Calu3 (cell line): ENCODE data around the gene CSRP3. TPM values are rescaled to one million over a fixed set of nuclear protein-coding genes. Genes with fewer than 3 reads are reported as not detected.

Experiments
- BruUV-seq: library from RNA; stranded (reverse); fragments of 400-500 nt; replicated peaks from 2 replicates; lab custom pipeline; 2021; lab: Mats Ljungman, UMichigan
- CTCF ChIA-PET: fragments of 300-600 bp; sonication (Branson Sonifier 250); formaldehyde crosslinking; loops from one replicate; lab custom pipeline; 2022; ENCODE audit warnings: antibody characterized with exemption; lab: Charles Lee
- DNase-seq: peaks from one replicate; pipeline ENCODE4 v3.0.0; 2022
- H3K27ac Mint-ChIP-seq: one replicate; pipeline ENCODE4 v1.8.0; 2022; ENCODE audit warnings: mixed read lengths; ENCODE audit not compliant: unreplicated experiment
- H3K27me3 Mint-ChIP-seq: one replicate; pipeline ENCODE4 v1.8.0; 2022; ENCODE audit warnings: mixed read lengths; ENCODE audit not compliant: unreplicated experiment
- H3K36me3 Mint-ChIP-seq: one replicate; pipeline ENCODE4 v1.8.0; 2022; ENCODE audit warnings: mild to moderate bottlenecking, moderate library complexity, mixed read lengths; ENCODE audit not compliant: insufficient read depth, unreplicated experiment
- H3K4me1 Mint-ChIP-seq: one replicate; pipeline ENCODE4 v1.8.0; 2022; ENCODE audit warnings: mild to moderate bottlenecking, low read depth, mixed read lengths; ENCODE audit not compliant: unreplicated experiment
- H3K4me3 Mint-ChIP-seq: one replicate; pipeline ENCODE4 v1.8.0; 2022; ENCODE audit warnings: mild to moderate bottlenecking, low read depth, moderate library complexity, mixed read lengths; ENCODE audit not compliant: unreplicated experiment
- H3K9me3 Mint-ChIP-seq: one replicate; pipeline ENCODE4 v1.8.0; 2022; ENCODE audit warnings: low read depth, mixed read lengths; ENCODE audit not compliant: unreplicated experiment
- CTCF ChIP-seq: fragments of 200-600 bp; IDR thresholded peaks from one replicate; pipeline ENCODE4 v1.8.0; 2022; ENCODE audit warnings: antibody characterized with exemption; ENCODE audit not compliant: unreplicated experiment
- intact Hi-C: fragments of 100-400 bp; cut with micrococcal nuclease; formaldehyde crosslinking; loops from one replicate; pipeline ENCODE4 v1.10.0; 2022; ENCODE audit not compliant: unreplicated experiment
- total RNA-seq: library from RNA; stranded (reverse); gene quantifications from 2 replicates; pipeline ENCODE4 v1.2.3, GENCODE V29; 2022

Gene CSRP3
- total RNA-seq, 1 experiment from 2014 or later, result not detected

DNA sequence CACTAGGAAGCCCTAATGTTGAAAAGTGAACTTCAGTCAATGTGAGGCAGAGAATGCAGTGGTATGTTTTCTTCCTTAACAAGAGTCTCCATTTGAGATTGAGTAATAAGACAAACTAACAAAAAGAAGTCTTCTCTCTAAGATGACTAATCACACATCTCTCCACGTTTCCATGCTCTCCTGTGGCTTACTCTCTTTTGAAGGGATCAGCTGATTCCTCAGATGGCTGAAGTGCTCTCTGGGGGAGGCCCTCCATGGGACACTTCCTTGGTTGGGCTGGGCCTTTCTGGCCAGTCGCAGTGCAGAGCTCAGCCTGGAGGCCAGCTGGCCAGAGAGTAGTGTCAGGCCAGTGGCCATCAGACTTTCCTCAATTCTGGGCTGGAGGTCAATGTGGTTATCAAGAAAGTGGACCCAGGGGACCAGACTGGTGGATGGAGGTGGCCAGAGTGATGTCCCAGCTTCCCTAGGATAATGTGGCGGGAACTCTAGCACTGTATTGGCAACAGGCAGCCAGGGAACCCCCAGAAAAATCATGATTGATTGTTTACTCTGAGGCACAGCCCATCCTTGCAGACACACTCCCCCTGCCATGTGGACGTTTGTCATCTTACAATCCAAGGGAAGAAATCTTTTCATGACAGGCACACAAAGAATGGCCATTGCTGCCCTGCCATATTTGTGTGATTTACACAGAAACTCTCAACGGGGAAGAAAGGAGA, 14.5 kb downstream of the CSRP3 start:
- H3K4me3 Mint-ChIP-seq, result no peak overlapping the region
- no peaks in the 10 kb centered on the region for H3K36me3 Mint-ChIP-seq
- no peaks in the 10 kb centered on the region for H3K27me3 Mint-ChIP-seq
- H3K27ac Mint-ChIP-seq, result no peak overlapping the region
- CTCF ChIA-PET, result no interaction called here
- no peaks in the 10 kb centered on the region for H3K4me1 Mint-ChIP-seq
- no peak for DNase-seq
- TF ChIP-seq CTCF, result no peak
- BruUV-seq, result no TSS peak
- intact Hi-C loops, result no loop called here
- no peaks in the 10 kb centered on the region for H3K9me3 Mint-ChIP-seq

DNA sequence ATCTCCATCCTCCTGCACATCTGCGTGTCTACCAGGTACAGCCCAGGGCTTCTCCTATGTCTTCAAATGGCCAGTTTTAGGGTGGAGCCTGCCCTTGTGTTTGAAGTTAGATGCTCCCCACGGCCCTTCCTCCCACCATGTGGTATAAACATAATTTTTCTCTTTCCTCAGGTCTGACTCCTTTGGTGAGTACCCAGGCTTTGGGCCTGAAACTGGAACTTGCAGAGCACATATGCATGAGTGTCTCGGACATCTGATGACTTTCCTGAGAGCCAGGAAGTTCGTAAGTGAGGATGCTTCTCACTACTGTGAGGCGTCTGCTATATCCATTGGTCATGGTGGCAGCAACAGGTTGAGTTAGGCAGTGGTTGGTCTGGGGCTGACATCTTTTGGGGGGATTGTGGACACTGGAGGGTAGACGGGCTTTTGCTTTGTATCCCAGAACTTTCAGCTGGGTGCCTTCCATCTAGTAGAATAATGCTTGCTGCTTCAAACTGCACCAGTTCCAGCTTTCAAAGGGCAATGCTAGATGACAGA, 16.2 kb downstream of the CSRP3 start:
- Mint-ChIP-seq H3K4me1 (no peaks in the 10 kb centered on the region), H3K27ac (no peak overlapping the region), H3K36me3 (no peaks in the 10 kb centered on the region), H3K9me3 (no peaks in the 10 kb centered on the region), H3K27me3 (no peaks in the 10 kb centered on the region), H3K4me3 (no peak overlapping the region)
- TF ChIP-seq CTCF, result no peak
- intact Hi-C loops, result no loop called here
- CTCF ChIA-PET, result no interaction called here
- no peak for DNase-seq
- no TSS peak for BruUV-seq

DNA sequence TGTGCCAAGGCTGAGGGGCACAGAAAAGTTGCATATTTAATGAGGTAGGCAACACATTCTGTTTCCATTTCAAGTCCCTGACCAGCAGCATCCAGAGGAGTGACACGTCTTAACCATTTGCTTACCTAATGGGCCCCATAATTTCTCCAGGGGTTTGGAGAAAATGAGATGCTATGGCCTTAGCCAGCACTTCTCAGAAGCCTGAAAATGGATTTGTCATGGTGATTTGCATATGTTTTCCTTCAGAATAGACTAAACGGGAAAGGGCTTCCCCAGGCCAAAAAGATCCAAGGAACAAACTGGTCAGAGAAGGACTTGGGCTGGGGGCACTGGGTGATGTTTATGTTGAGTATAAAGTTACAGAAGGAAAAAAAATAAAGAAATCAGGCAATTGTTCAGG, 16.7 kb downstream of the CSRP3 start:
- H3K9me3 Mint-ChIP-seq, result no peaks in the 10 kb centered on the region
- DNase-seq, result no peak
- H3K4me1 Mint-ChIP-seq, result no peaks in the 10 kb centered on the region
- no peaks in the 10 kb centered on the region for H3K36me3 Mint-ChIP-seq
- H3K27ac Mint-ChIP-seq, result no peak overlapping the region
- BruUV-seq, result no TSS peak
- intact Hi-C loops, result no loop called here
- no peak for TF ChIP-seq CTCF
- CTCF ChIA-PET, result no interaction called here
- H3K4me3 Mint-ChIP-seq, result no peak overlapping the region
- H3K27me3 Mint-ChIP-seq, result no peaks in the 10 kb centered on the region

GRCh38 chr11:19183646-19184045, 18.1 kb downstream of the CSRP3 start:
- H3K27ac Mint-ChIP-seq, result no peak overlapping the region
- intact Hi-C loops, result no loop called here
- H3K9me3 Mint-ChIP-seq, result no peaks in the 10 kb centered on the region
- no peak for TF ChIP-seq CTCF
- H3K36me3 Mint-ChIP-seq, result no peaks in the 10 kb centered on the region
- H3K4me1 Mint-ChIP-seq, result no peaks in the 10 kb centered on the region
- no peak for DNase-seq
- BruUV-seq, result no TSS peak
- H3K4me3 Mint-ChIP-seq, result no peak overlapping the region
- H3K27me3 Mint-ChIP-seq, result no peaks in the 10 kb centered on the region
- CTCF ChIA-PET, result no interaction called here
